PC-9 (cell line): ENCODE measurements around the gene PRUNE2. TPM values are rescaled to one million over a fixed set of nuclear protein-coding genes. Genes with fewer than 3 reads are reported as not detected.

Source experiments
- BruUV-seq: library from RNA; stranded (reverse); fragments of 400-500 nt; replicated peaks from 2 replicates; lab custom pipeline; 2021; lab: Mats Ljungman, UMichigan
- CTCF ChIA-PET: fragments of 300-600 bp; sonication (Branson Sonifier 250); formaldehyde crosslinking; loops from one replicate; lab custom pipeline; 2022; ENCODE audit warnings: antibody characterized with exemption; lab: Charles Lee
- POLR2A ChIA-PET: fragments of 300-600 bp; sonication (Branson Sonifier 250); formaldehyde crosslinking; loops from one replicate; lab custom pipeline; 2022; ENCODE audit warnings: antibody characterized with exemption; ENCODE audit not compliant: unreplicated experiment; lab: Charles Lee
- DNase-seq, 2 experiments: peaks; one replicate each; pipeline versions ENCODE4 v3.0.0 to v3.0.0-alpha.2; 2015 to 2022; ENCODE audit warnings: mixed read lengths in 1 of 2
- H2AFZ ChIP-seq: fragments of 200-600 bp; sonication (generic); 2 replicates; pipeline ENCODE4 v1.8.1; 2017; ENCODE audit warnings: antibody characterized with exemption
- H3F3A ChIP-seq: fragments of 200-600 bp; sonication (generic); 2 replicates; pipeline ENCODE4 v1.8.1; 2017; ENCODE audit warnings: antibody characterized with exemption, mild to moderate bottlenecking, low read depth; ENCODE audit not compliant: insufficient read depth
- H3K27ac ChIP-seq: fragments of 200-600 bp; sonication (generic); 2 replicates; pipeline ENCODE4 v1.6.1; 2016; ENCODE audit warnings: mixed run types
- H3K27me3 ChIP-seq: fragments of 200-600 bp; sonication (generic); 2 replicates; pipeline ENCODE4 v1.6.1; 2016; ENCODE audit warnings: low read depth, mixed run types; ENCODE audit not compliant: insufficient read depth
- H3K36me3 ChIP-seq: fragments of 200-600 bp; sonication (generic); 2 replicates; pipeline ENCODE4 v1.6.1; 2016; ENCODE audit warnings: low read depth, mixed run types
- H3K4me1 ChIP-seq: fragments of 200-600 bp; sonication (generic); replicated peaks from 2 replicates; pipeline ENCODE4 v1.6.1; 2016; ENCODE audit warnings: mixed run types; ENCODE audit not compliant: insufficient read depth
- H3K4me2 ChIP-seq: fragments of 200-600 bp; sonication (generic); 2 replicates; pipeline ENCODE4 v1.6.1; 2017; ENCODE audit warnings: mixed run types
- H3K4me3 ChIP-seq: fragments of 200-600 bp; sonication (generic); 2 replicates; pipeline ENCODE4 v1.6.1; 2016; ENCODE audit warnings: mixed run types
- H3K79me2 ChIP-seq: fragments of 200-600 bp; sonication (generic); 2 replicates; pipeline ENCODE4 v1.6.1; 2017; ENCODE audit warnings: low read depth, mixed run types
- H3K9me2 ChIP-seq: fragments of 200-600 bp; sonication (generic); 2 replicates; pipeline ENCODE4 v1.8.1; 2017; ENCODE audit warnings: mild to moderate bottlenecking; ENCODE audit not compliant: insufficient read depth
- H3K9me3 ChIP-seq: fragments of 200-600 bp; sonication (generic); 2 replicates; pipeline ENCODE4 v1.8.1; 2016; ENCODE audit warnings: low read depth; ENCODE audit not compliant: insufficient read depth
- H4K20me1 ChIP-seq: fragments of 200-600 bp; sonication (generic); 2 replicates; pipeline ENCODE4 v1.8.1; 2017; ENCODE audit not compliant: insufficient read depth
- CTCF ChIP-seq: fragments of 200-600 bp; sonication (generic); conservative IDR thresholded peaks from 2 replicates; pipeline ENCODE4 v1.6.1; 2017; ENCODE audit warnings: mixed run types, antibody characterized with exemption, mild to moderate bottlenecking, moderate library complexity
- EZH2 ChIP-seq: fragments of 200-600 bp; sonication (generic); IDR thresholded peaks from 2 replicates; pipeline ENCODE4 v1.8.0; 2017; ENCODE audit warnings: antibody characterized with exemption, low read depth
- intact Hi-C: fragments of 100-400 bp; cut with micrococcal nuclease; formaldehyde crosslinking; loops from one replicate; pipeline ENCODE4 v1.10.0; 2022; ENCODE audit not compliant: unreplicated experiment
- total RNA-seq: library from RNA; stranded (reverse); gene quantifications from 2 replicates; pipeline ENCODE4 v1.2.3, GENCODE V29; 2021

PRUNE2 gene
- total RNA-seq, 1 experiment from 2014 or later: 0.20 TPM

GRCh38 chr9:76896035-76896434, 9.9 kb downstream of the PRUNE2 start:
- no TSS peak for BruUV-seq
- no peaks in the 10 kb centered on the region for H3K4me1 ChIP-seq
- H3K27ac ChIP-seq: no peak overlapping the region
- ChIA-PET CTCF (no interaction called here), POLR2A (no interaction called here)
- no peaks in the 10 kb centered on the region for H3K9me3 ChIP-seq
- intact Hi-C loops: no loop called here
- peaks cover 46% of the 10 kb centered on the region for H3K27me3 ChIP-seq
- H3K9me2 ChIP-seq: no peaks in the 10 kb centered on the region
- H3F3A ChIP-seq: no peaks in the 10 kb centered on the region
- H2AFZ ChIP-seq: no peak overlapping the region
- H3K4me3 ChIP-seq: no peak overlapping the region
- H3K4me2 ChIP-seq: no peak overlapping the region
- H4K20me1 ChIP-seq: no peaks in the 10 kb centered on the region
- no peaks in the 10 kb centered on the region for H3K36me3 ChIP-seq
- DNase-seq: no peak
- no peaks in the 10 kb centered on the region for H3K79me2 ChIP-seq
- TF ChIP-seq EZH2: no peak
- TF ChIP-seq CTCF: no peak

GRCh38 chr9:76895186-76895585, 10.7 kb downstream of the PRUNE2 start:
- no peak for DNase-seq
- no TSS peak for BruUV-seq

GRCh38 chr9:76894198-76894597, 11.7 kb downstream of the PRUNE2 start:
- no peaks in the 10 kb centered on the region for H3K9me2 ChIP-seq
- no TSS peak for BruUV-seq
- no peak overlapping the region for H3K4me3 ChIP-seq
- no peaks in the 10 kb centered on the region for H3K79me2 ChIP-seq
- no peak overlapping the region for H2AFZ ChIP-seq
- no peak overlapping the region for H3K4me2 ChIP-seq
- CTCF ChIA-PET: no interaction called here
- intact Hi-C loops: no loop called here
- no peaks in the 10 kb centered on the region for H3F3A ChIP-seq
- H3K27me3 ChIP-seq: peaks cover 58% of the 10 kb centered on the region
- H3K27ac ChIP-seq: no peak overlapping the region
- H4K20me1 ChIP-seq: no peaks in the 10 kb centered on the region
- H3K9me3 ChIP-seq: no peaks in the 10 kb centered on the region
- no peak for DNase-seq
- no peaks in the 10 kb centered on the region for H3K4me1 ChIP-seq
- TF ChIP-seq EZH2: no peak
- no peak for TF ChIP-seq CTCF
- POLR2A ChIA-PET: no interaction called here
- no peaks in the 10 kb centered on the region for H3K36me3 ChIP-seq

More at GRCh38 chr9:76895186-76895585, 10.7 kb downstream of the PRUNE2 start:
- no peaks in the 10 kb centered on the region for H4K20me1 ChIP-seq
- H3K27me3 ChIP-seq: peaks cover 55% of the 10 kb centered on the region
- no peaks in the 10 kb centered on the region for H3K79me2 ChIP-seq
- intact Hi-C loops: no loop called here
- no peaks in the 10 kb centered on the region for H3F3A ChIP-seq
- no peaks in the 10 kb centered on the region for H3K36me3 ChIP-seq
- H3K9me2 ChIP-seq: no peaks in the 10 kb centered on the region
- no peak overlapping the region for H3K27ac ChIP-seq
- no peaks in the 10 kb centered on the region for H3K4me1 ChIP-seq
- POLR2A ChIA-PET: no interaction called here
- no peak overlapping the region for H3K4me3 ChIP-seq
- H2AFZ ChIP-seq: no peak overlapping the region
- CTCF ChIA-PET: no interaction called here
- TF ChIP-seq EZH2 (no peak), CTCF (no peak)
- H3K4me2 ChIP-seq: no peak overlapping the region
- H3K9me3 ChIP-seq: no peaks in the 10 kb centered on the region
